SHP77 treated with DMSO at 0.1 percent for 48 hours (cell line): ENCODE data around the gene MRO.
"Not testable (repeated sequence)": the region's sequence is repeated elsewhere in the genome, so short reads cannot be mapped to it uniquely, and the experiment has no call there.

ENCODE experiments used
- DNase-seq: peaks from one replicate; lab custom pipeline; 2025; lab: John Stamatoyannopoulos, UW

Gene MRO

GRCh38 chr18:50833496-50833895 lies 13.7 kb upstream of the MRO start:
- DNase-seq = not testable (repeated sequence)

DNA sequence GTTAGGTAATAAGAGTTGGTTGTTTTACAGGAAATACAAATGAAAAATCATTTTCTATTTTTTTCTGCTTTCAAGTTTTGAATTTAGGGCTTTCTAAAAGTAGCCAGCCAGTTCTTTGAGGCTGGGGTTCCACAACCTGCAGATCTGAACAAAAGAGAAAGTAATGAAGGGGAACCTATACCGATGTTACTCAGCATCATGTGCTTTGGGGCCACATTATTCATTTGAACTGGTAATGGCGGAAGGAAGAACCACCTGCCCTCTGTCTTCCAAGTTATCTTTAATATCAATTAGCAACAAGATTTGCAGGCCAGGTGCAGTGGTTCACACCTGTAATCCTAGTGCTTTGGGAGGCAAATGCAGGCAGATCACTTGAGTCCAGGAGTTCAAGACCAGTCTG lies 12.9 kb upstream of the MRO start:
- no peak for DNase-seq

DNA sequence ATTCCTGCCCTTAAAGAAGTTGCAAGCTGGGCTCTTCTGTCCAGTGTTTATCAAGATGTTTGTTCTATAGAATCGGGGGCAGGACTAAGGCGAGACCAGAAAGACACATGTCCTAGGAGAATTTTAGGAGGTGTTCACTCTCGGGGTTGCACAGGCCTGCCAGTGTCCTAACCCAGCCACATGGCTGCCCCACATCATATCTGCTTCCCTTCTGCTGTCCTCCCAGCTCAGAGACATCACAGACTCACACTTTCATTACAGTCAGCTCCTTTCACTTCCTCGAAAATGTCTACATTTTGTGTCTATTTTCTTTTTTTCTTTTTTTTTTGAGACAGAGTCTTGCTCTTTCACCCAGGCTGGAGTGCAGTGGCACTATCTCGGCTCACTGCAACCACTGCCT lies 10.7 kb upstream of the MRO start:
- no peak for DNase-seq

- no peak for DNase-seq
Observed at GRCh38 chr18:50829644-50830043, 9.8 kb upstream of the MRO start.

DNA sequence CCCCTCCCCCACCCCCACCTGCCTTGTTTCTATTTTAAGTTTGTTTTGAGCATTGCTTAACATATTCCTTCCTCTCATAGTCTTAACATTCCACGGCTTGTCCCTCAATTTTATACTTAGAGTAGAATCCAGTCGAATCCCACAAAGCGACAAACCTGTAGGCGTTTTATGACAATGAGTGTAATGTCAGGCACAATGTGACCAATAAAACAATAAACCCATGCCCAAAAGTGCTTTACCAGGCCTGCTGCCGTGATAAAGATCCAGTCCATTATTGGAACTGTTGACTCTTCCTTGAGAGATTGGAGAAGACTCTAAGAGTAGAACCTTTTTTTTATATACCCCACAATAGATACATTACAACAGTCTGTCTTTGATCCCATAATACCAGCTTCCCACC lies 6.2 kb upstream of the MRO start:
- no peak for DNase-seq

- DNase-seq = no peak
Observed at GRCh38 chr18:50825621-50826020, 5.8 kb upstream of the MRO start.

DNA sequence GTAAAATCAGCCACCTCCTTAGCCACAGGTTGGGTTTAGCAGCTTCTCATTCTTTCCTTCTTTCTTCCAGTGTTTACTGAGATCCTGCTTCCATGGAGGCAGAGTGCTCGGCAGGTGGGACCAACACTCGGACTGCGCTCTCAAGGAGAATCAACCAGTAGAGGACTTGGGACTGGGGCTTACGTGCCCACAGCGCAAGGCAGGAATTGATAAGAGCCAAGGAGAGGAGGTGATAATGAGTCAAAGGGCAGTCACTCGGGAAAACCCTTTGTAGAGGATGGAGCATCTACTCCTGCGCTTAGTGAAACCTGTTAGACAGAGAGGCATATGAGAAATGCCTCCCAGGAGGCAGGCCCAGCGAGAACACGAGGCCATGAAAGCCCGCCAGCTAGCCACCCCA lies 2.9 kb upstream of the MRO start:
- no peak for DNase-seq

DNA sequence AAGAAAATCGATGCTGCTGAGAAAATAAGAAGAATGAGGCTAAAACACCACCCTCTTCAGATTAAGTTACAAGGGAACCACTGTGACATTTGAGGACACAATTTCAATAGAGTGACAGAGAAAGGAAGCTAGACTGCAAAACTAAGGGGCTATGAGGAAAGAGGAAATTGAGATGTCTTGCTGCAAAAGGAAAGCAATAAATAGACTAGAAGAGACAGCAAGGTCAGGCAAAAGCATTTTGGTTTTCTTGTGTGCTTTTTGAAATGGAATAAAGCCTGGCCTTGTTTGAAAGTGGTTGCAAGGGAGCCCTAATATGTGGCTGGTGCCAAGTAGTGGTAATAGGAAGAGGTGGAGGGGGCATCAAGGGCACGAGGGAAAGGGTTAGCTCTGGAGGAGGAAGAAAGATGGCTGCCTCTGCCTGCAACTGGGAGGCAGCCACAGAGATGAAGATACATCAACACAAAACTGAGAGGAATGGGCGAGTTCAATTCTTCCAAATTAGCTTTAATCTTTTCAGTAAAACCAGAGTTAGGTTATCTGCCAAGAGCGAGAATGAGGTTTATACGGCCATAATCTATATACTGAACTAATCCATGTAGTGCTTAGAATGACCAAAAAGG lies 1.2 kb upstream of the MRO start:
- no peak for DNase-seq

DNA sequence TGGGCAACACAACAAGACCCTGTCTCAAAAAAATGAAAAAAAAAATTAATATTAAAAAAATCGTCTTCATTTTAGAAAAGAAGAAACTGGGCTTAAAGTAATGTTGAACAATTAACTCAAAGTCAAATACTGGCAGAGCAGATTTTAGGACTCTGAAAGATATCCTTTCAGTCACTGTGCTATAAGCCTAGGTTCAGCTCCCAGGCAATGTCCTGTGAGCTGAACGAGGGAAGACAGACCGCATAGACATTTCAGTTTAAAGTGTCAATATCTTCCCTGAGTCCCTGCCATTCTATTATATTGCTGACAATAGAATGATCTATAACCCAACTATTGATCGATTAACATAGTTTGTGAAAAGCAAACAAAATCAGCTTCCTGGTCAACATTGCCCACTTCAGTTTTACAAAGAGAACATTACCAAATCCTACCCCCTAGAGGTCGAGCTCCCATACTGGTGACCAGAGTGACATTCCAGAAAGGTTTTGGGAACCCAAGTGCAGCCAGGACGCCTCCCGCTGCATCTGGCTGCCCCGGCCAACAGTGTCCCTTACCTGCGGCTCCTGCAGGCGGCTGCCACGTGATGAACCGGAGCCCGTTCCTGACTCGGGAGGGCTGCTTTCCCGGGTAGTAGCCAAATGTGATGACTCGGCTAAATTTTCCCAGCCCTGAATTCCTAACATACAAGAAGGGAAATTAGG lies 639 bp downstream of the MRO start:
- DNase-seq = no peak

GRCh38 chr18:50816419-50817166 lies 3.2 kb downstream of the MRO start:
- no peak for DNase-seq

GRCh38 chr18:50814395-50814794 lies 5.4 kb downstream of the MRO start:
- DNase-seq = no peak

DNA sequence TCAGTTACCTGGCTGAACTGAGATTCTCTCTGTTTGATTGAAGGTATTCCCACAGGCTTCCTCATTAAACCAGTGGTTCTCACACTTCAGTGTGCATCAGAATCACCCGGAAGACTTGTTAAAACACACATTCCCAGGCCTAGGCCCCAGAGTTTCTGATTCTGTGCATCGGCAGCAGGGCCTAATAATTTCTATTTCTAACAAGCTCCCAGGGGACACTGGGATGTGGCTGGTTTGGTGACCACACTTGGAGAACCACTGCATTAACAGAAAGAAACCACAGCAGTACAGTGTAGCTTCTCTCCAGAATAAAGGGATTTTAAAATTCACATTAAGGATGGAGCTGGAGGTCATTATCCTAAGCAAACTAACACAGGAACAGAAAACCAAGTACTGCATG lies 6.5 kb downstream of the MRO start:
- no peak for DNase-seq

DNA sequence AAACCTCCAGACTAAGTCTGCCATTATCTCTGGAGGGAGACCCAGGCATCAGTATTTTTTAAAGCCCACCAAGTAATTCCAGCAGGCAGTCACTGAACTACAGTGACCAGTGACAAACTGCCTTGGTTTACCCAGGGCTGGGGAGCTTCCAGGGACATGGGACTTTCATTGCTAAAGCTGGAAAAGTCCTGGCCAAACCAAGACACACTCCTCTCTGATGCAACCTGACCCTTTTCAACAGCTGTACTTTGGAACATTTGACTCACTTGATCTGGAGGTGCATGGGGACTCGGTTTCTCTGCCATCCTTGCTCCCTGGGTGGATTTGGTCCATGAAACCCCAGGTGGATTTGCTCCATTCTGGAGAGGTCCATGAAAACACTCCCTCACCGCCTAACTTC lies 7.0 kb downstream of the MRO start:
- DNase-seq = no peak

GRCh38 chr18:50807176-50807575 lies 12.6 kb downstream of the MRO start:
- DNase-seq = no peak

DNA sequence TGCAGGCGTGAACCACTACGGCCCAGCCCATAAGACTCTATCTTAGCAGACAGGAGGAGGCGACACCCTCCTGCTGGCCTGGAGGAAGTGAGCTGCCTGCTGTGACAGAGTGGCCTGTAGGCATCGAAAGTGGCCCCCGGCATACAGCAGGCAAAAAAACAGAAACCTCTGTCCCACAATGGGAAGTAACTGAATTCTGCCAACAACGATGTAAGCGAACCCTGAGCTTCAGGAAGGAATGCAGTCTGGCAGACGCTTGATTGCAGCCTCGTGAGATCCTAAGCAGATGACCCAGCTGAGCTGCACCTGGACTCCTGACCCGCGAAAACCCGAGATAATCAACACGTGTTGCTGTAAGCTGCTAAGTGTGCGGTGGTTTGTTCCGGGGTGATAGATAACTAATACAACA lies 13.6 kb downstream of the MRO start:
- no peak for DNase-seq

DNA sequence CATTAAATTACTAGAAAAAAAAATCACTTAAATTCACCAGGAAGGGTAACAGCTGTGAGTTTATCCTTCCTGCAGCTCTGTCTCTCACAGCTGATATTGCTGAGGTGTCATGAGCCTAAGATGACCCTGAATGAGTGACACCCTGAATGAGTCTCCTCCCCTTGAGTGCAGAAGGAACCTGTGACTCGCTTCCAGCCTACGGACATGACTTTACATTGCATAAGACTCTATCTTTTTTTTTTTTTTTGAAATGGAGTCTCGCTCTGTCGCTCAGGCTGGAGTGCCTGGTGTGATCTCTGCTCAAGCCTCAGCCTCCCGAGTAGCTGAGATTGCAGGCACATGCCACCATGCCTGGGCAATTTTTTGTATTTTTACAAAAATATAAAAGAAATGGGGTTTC lies 14.1 kb downstream of the MRO start:
- no peak for DNase-seq

DNA sequence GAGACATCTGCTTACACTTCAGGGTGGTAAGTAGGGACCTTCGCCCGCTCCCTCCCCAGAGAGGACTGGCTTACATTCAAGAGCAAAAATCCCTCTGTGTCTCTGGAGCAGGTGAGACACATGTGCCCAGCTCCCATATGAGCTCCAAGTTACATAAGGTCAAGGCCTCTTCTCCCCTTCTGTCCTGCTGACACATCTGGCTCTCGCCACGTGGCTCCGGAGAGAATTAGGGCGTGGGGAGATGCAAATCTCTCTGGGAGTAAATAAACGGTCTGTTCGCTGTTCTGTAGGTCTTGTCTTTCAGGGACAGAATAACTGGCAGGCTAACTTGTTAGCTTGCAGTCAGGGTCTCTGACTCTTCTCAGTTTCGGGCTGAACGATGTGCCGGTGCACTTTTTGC lies 16.2 kb downstream of the MRO start:
- DNase-seq = no peak

- DNase-seq = no peak
Observed at GRCh38 chr18:50802141-50802540, 17.7 kb downstream of the MRO start.

DNA sequence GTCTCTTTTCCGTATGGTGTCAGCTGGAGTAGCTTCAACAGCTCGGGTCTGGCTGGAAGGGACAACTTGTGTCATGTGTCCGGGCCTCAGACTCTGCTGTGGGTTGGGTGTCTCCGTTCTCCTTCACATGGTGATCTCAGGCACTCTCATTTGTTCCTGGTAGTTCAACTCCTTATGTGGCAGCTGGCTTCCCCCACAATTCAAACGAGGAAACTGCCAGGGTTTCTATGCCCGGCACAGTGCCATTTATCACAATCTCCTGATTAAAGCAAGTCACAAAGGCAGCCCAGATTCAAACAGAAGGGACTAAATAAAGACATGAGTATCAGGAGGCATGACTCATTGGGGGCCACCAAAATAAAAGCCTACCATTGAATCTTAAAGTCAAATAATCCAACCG lies 22.7 kb downstream of the MRO start:
- no peak for DNase-seq

GRCh38 chr18:50796495-50796894 lies 23.3 kb downstream of the MRO start:
- no peak for DNase-seq

GRCh38 chr18:50793641-50794565 lies 25.9 kb downstream of the MRO start:
- DNase-seq = no peak

GRCh38 chr18:50792885-50793284 lies 26.9 kb downstream of the MRO start:
- no peak for DNase-seq
